Activated CD4-positive, alpha-beta T cell treated with anti-CD3 and anti-CD28 coated beads, Interleukin-2, amount 50 U/mL, for 16 hours (primary cell): ENCODE measurements around the gene CST2.
"Not testable (repeated sequence)": the region's sequence is repeated elsewhere in the genome, so short reads cannot be mapped to it uniquely, and the experiment has no call there.

Source experiments
- DNase-seq: peaks from one replicate; pipeline ENCODE4 v3.0.0-alpha.2; 2020

The CST2 gene

DNA sequence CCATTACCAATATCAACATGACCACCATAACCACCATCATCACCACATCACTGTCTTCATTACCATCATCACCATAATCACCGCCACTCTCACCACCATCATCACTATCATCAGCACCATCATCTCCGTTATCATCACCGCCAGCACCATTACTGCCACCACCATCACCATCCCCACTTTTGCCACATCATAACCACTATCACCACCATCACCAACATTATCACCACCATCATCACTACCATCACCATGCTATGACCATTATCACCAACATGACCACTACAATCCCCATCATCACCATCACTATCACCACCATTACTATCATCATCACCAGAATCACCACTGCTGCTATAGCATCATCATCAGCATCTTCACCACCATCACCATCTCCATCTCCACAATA lies 25.7 kb downstream of the CST2 start:
- DNase-seq: no peak

GRCh38 chr20:23799216-23799847 lies 27.2 kb downstream of the CST2 start:
- peak; percentile 44 for DNase-seq

- no peak for DNase-seq
Observed at GRCh38 chr20:23795526-23795925, 31.0 kb downstream of the CST2 start.

DNA sequence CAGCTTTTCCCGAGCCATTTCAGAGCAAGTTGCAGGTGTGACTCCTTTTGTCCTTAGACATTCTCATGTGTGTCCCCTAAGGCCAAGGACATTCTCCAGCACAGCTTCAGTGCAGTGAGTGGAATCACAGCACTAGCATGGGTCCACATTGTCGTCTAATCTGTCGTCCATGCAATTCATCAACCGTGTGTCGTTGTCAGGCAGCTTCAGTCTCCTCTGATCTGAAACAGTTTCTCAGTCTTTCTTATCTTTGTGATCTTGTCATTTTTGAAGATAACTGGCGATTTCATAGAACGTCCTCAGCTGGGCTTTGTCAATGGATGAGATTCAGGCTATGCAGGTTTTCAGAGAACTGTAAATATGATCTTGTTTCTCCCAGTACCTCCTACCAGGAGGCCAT lies 31.7 kb downstream of the CST2 start:
- DNase-seq: no peak

GRCh38 chr20:23794065-23794464 lies 32.5 kb downstream of the CST2 start:
- no peak for DNase-seq

GRCh38 chr20:23783447-23783846 lies 43.1 kb downstream of the CST2 start:
- no peak for DNase-seq

GRCh38 chr20:23782366-23782983 lies 44.1 kb downstream of the CST2 start:
- DNase-seq: peak; percentile 44

DNA sequence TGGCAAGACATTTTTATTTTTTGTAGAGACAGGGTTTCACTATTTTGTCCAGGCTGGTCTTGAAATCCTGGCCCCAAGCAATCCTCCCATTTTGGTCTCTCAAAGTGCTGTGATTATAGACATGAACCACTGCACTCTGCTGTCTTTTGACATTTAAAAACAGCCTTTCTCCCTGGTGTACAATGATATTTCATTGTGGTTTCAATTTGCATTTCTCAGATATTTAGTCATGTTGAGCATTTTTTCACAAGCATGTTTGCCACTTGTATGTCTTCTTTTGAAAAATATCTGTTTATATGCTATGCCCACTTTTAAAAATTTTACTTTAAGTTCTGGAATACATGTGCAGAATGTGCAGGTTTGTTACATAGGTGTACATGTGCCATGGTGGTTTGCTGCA lies 47.9 kb downstream of the CST2 start:
- DNase-seq: not testable (repeated sequence)

DNA sequence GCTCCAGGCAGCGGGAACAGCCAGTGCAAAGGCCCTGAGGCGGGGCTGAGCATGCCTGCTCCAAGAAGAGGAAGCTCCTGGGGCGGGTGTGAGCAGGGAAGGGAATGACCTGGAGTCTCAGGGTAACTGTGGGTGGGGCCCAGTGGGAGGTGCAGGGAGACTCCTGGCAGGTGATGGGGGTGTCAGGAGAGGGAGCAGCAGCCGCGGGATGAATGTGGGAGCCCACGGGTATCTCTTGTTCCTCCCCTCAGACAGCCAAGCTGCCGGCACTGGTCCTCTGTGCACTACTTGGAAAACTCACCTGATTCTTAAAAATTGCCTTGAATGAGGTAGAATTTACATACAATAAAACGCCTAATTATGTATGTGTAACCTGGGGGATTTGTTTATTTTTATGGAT lies 49.1 kb downstream of the CST2 start:
- not testable (repeated sequence) for DNase-seq

GRCh38 chr20:23776067-23776771 lies 50.3 kb downstream of the CST2 start:
- DNase-seq: no peak

DNA sequence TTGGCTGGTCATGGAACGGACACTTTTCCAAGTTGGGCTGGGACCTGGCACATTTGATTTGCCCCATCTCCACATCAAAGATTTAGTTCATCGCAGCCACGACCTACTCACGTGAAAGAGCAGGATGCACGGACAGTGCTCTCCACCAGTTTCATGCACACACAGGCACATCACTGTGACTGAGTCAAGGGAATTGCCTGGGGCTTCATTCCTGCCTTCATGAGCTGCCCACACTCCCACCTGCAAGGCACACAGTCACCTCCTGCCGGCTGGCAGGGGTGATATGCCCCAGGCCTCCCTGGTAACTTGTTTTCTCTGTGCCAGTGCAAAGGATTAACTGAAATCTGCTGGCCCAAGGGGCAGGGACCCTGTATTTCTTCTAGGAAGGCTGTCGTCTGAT lies 52.4 kb downstream of the CST2 start:
- no peak for DNase-seq
